ENCODE data around the gene LANCL1.

LANCL1 gene

DNA sequence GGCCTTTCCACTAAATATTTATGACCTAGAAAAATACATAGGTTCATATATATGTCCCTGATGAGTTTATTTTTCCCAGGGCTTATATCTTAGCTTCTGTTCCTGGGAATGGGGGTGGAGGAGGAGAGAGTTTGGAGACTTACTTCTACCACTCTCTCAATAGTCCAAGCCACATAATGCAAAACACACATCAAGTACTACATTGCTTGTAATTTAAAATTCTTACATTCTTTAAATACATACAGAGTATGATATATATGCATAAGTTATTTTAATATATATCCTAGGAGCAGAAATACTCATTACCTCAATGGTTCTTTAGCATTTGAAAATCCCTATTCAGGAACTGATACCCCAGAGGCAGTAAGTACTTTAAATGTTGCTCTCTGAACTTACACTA lies 88.4 kb downstream of the LANCL1 start:
- DNase-seq: no peak

DNA sequence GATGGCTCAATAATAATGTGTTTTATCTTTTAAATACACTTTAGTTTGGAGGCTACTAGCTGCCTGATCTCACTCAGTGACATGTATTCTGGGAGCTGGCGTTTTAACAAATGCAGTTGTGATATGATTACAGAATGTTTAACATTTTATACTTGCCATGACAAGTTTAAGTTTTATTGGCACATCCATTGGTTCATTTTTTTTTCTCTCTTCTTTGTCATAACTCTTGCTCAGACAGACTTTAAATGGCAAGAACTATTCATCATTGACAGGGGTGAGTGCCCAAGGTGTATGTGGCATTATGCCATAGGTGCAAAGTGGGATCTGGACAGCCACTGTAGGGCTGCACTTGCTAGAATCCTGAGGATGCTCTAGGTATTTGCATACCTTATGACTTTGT lies 89.5 kb downstream of the LANCL1 start:
- no peak for DNase-seq
